ENCODE data around the gene TASL. TPM values are rescaled to one million over a fixed set of nuclear protein-coding genes. Genes with fewer than 3 reads are reported as not detected.
"Not testable (repeated sequence)": the region's sequence is repeated elsewhere in the genome, so short reads cannot be mapped to it uniquely, and the experiment has no call there.

TASL gene
- total RNA-seq, 1 donor from 2014 or later: 4.0 TPM

GRCh38 chrX:30580641-30581040 is 3.1 kb upstream of the TASL start:
- DNase-seq (ENCODE audit: low spot score): no peak

GRCh38 chrX:30576881-30577280 is 685 bp downstream of the TASL start:
- no peak for DNase-seq (ENCODE audit: low spot score)

DNA sequence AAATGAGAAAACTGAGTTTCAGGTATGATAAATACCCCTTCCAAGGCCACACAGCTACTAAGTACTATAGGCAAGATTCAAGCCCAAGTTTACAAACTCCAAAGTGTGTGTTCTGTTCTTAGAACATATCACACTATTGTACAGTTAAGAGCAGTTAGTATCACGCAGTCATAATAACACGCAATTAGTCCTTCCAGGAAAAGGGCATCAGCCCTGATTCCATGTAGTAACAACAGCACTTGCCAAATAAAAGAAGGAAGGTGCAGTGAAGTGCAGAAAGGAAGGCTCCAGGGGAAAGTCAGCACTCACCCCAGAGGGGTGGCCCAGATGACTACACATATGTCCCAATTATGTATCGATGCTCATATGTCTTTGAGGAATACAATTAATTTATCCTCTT is 4.4 kb downstream of the TASL start:
- no peak for DNase-seq (ENCODE audit: low spot score)

- DNase-seq (ENCODE audit: low spot score): no peak
These were observed 4.9 kb downstream of the TASL start for GRCh38 chrX:30572678-30573077.

- no peak for DNase-seq (ENCODE audit: low spot score)
These were observed 5.6 kb downstream of the TASL start for GRCh38 chrX:30572004-30572403.

- DNase-seq (ENCODE audit: low spot score): no peak
These were observed 7.1 kb downstream of the TASL start for GRCh38 chrX:30570505-30570904.

DNA sequence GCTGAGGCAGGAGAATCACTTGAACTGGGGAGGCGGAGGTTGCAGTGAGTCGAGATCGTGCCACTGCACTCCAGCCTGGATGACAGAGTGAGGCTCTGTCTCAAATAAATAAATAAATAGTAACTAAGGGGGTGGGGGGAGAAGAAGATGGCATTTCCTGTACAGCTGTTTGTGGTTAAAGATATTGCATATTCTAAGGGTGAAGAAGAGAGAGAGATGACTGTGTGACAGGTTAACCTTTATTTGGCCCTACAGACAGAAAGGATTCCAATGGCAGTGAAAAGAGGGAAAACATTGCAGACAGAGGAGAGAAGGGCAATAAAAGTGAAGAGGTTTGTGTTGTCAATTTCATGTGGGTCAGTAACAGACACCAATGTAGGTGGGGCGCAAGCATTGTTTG is 9.4 kb downstream of the TASL start:
- no peak for DNase-seq (ENCODE audit: low spot score)

DNA sequence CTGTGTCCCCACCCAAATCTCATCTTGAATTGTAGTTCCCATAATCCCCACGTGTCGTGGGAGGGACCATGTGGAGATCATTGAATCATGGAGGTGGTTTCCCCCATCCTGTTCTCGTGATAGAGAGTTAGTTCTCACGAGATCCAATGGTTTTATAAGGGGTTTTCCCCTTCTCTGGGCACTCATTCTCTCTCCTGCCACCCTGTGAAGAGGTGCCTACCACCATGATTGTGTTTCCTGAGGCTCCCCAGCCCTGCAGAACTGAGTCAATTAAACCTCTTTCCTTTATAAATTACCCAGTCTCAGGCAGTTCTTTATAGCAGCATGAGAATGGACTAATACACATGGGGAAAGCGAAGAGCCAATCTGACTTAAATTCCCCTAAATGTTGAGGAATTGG is 14.5 kb downstream of the TASL start:
- not testable (repeated sequence) for DNase-seq (ENCODE audit: low spot score)

GRCh38 chrX:30561191-30561590 is 16.4 kb downstream of the TASL start:
- no peak for DNase-seq (ENCODE audit: low spot score)

- DNase-seq (ENCODE audit: low spot score): no peak
These were observed 39.3 kb downstream of the TASL start for GRCh38 chrX:30538271-30538670.

DNA sequence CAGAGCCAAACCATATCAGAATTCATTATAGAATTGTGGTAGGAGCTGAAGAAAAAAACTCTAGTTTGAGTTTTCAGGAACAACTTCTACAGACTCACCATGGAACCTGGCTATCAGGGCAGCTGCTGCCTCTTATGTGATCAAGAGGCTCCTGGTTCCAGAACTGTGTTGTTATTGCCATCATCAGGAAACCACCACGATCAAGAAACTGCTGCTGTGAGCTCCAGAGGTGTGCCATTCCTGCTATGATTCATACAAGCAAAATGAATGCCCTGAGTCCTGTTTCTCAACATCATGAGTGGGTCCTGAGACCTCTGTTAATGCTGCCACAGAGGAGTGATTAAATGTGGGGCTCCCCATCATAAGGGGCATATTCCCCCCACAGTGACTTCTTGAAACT is 43.7 kb downstream of the TASL start:
- no peak for DNase-seq (ENCODE audit: low spot score)

DNA sequence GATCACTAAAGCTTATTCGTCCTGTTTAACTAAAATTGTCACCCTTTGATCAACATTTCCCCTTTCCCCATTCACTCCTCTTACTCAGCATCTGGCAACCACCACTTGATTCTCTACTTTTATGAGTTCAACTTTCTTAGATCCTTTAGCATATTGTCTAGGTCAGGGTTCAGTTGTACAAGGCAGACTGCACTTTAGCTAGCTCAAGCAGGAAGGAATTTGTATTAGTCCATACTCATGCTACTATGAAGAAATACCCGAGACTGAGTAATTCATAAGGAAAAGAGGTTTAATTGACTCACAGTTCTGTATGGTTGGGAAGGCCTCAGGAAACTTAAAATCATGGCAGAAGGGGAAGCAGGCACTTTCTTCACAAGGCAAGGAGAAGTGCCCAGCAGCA is 44.3 kb downstream of the TASL start:
- DNase-seq (ENCODE audit: low spot score): no peak

- no peak for DNase-seq (ENCODE audit: low spot score)
These were observed 47.0 kb downstream of the TASL start for GRCh38 chrX:30530606-30531005.

GRCh38 chrX:30525732-30526131 is 51.8 kb downstream of the TASL start:
- DNase-seq (ENCODE audit: low spot score): no peak

- no peak for DNase-seq (ENCODE audit: low spot score)
These were observed 56.0 kb downstream of the TASL start for GRCh38 chrX:30521440-30522182.

- DNase-seq (ENCODE audit: low spot score): no peak
These were observed 64.3 kb downstream of the TASL start for GRCh38 chrX:30513284-30513683.

Other genes starting within 250 kb of the TASL start
- gene GK, start 75.7 kb upstream of the TASL start, total RNA-seq: 17.8 TPM